HT1080 (cell line): ENCODE measurements around the gene NDFIP2. TPM values are rescaled to one million over a fixed set of nuclear protein-coding genes. Genes with fewer than 3 reads are reported as not detected.
A peak's percentile ranks its signal among the peaks of the same experiment; 100 is the strongest.
"Not testable (repeated sequence)": the region's sequence is repeated elsewhere in the genome, so short reads cannot be mapped to it uniquely, and the experiment has no call there.

Source experiments
- DNase-seq: peaks from one replicate; pipeline ENCODE4 v3.0.0-alpha.2; 2015; ENCODE audit warnings: low read depth
- total RNA-seq: library from RNA; depleted of rRNA; stranded (reverse); fragments of >200 nt; shearing (Covaris generic); gene quantifications from 2 replicates; pipeline ENCODE4 v1.2.3, GENCODE V29; 2014

Gene NDFIP2
- total RNA-seq, 1 experiment from 2014 or later: 43.4 TPM

DNA sequence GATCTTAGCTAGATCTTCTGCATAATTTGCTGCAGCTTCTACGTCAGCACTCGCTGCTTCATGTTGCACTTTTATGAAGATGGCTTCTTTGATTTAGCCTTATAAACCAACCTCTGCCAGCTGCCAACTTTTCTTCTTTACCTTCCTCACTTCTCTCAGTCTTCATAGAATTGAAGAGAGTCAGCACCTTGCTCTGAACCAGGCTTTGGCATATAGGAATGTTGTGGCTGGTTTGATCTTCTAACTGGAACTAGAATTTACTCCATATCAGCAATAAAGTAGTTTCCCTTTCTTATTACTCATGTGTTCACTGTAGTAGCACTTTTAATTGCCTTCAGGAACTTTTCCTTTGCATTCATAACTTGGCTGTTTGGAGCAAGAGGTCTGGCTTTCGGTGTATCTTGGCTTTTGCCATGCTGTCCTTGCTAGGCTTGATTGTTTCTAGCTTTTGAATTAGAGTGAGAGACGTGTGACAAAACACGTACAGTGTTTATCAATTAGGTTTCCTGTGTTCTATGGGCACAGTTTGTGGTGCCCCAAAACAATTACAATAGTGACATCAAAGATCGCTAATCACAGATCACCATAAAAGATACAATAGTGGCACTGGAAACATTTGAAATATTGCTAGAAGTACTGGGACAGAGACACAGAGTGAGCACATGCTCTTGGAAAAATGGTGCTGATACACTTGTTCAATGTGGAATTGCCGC, 50.7 kb downstream of the NDFIP2 start:
- DNase-seq: no peak

DNA sequence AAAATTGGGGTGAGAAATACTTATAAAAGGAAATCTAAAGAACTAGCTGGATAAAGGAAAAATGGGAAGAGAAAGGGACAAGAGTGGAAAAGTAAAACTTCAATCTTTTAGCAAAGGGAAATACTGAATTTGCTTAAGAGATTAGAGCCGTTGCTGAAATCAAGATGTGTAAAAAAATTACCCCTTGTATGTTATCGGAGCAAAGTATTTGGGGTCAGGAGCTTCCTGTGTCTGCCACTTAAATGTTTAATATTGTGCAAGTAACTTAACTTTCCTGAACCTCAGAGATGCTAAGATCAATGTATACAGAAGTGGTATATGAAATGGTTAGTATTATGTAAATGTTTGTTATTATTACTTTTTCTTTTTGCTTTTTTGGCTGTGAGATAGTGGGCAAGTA, 51.6 kb downstream of the NDFIP2 start:
- no peak for DNase-seq

DNA sequence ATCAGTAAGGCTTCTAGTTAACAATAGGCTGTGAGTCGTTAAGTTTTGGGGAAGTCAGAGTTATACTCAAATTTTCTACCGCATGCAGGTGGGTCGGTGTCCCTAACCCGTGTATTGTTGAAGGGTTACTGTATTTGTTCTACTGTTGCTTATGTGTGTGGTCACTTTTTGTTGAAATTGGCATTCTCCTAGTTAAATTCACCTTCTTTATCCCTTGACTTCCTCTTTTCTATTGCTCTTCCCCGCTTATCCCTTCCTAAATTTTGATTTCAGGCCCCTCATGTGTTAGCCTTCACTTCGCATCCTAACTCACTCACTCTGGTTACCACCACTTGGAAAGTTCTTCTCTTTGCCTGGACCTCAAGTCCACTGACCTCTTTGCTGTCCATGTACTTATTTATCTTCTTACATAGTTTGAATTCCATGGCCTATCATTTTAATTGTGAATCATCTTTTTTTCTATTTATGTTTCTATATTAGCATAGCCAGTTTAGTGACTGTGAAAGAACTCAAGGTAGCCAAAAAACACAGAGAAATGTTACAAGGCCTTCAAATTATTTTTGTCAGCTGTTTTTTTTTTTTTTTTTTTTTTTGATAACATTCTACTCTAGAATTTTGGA, 52.9 kb downstream of the NDFIP2 start:
- no peak for DNase-seq

DNA sequence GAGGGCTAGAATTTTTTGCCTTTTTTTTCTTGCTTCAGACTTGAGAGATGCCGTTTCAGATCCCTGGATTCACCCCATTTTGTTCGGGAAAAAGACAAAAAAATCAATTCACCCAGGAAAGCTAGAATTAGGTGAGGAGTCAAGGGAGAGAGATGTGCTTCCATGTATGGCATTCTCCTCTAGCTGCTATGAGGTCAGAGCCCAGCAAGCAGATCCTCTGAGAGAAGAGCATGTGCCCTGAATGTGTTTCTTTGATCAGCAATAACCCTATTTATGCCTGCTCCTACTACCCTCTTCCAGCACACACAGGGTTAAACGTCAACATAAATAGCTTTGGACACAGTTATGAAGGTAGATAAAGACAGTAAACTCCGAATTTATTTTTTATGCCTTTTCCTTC, 53.6 kb downstream of the NDFIP2 start:
- DNase-seq: no peak

DNA sequence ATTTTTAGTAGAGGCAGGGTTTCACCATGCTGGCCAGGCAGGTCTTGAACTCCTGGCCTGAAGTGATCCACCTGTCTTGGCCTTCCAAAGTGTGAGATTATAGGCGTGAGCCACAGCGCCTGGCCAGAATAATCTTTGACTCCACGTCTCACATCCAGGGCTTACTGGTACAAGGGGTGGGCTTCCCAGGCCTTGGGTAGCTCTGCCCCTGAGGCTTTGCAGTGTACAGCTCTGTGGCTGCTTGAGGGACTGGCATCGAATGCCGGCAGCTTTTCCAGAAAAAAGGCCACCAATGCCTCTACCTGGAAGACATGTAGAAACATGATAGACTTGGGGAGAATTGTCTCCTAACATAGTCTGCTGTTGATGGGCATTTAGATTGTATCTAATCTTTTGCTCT, 57.8 kb downstream of the NDFIP2 start:
- no peak for DNase-seq

DNA sequence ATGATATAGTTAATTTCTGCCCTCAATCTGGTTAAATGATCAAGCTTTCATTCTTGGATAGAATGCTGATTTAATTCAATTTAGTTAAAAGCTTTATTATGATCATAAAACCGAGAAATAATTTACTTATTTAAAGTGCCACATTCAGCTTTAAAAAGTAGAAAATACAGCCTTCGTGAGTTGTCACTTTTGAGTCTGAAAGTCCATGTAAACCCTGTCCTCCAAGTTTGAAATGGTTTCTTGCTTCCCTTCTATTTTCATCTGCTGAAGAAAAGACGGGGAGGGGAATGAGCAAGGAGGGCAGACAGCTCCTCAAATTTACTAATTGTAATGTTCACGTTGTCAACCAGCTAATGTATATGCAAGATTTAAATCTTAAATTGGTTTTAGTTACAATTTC, 59.5 kb downstream of the NDFIP2 start:
- no peak for DNase-seq

DNA sequence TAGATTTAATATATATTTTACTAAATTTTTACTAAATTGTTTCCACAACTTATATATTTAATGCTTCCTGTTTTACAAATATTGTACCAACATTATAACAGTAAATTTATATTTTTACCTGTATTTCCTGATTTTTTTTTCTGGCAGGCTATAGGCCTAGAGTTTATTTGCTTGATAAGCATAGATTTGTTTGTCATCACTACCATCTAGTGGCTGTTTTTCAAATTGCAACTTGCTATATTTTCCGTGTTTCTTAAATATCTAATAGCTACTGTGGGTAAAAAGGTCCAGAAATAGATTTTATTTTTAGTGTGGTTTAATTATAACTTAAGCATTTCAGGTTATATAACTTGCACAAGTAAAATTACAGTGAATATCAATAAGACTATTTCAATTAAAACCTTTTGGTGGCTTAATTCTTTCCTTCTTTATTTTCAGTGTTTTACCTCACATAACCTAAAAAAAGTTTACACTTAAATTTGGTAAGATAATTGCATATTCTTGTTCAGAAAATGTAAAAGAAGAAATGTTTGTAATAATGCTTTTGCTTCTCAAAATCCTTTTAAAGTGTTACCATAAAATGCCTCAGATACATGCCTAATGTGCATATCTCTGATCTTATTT, 60.6 kb downstream of the NDFIP2 start:
- DNase-seq: peak; percentile 57

DNA sequence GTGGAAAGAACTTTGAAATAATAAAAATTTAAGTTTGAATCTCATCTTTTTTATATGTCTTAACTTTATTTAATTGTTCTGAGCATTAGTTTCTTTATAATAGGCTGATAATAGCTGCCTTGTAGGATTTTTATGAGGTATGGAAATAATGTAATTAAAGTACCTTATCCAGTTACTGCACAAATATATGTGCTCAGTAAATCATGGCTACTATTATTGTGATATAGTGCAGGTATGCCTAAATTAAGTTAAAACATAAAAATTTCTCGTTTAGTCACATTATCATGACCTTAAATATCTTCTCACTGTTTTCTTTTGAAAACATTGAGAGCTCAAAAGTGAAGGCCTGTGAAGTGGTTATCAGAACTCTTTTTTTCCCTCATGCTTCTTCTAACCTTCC, 62.9 kb downstream of the NDFIP2 start:
- DNase-seq: no peak

DNA sequence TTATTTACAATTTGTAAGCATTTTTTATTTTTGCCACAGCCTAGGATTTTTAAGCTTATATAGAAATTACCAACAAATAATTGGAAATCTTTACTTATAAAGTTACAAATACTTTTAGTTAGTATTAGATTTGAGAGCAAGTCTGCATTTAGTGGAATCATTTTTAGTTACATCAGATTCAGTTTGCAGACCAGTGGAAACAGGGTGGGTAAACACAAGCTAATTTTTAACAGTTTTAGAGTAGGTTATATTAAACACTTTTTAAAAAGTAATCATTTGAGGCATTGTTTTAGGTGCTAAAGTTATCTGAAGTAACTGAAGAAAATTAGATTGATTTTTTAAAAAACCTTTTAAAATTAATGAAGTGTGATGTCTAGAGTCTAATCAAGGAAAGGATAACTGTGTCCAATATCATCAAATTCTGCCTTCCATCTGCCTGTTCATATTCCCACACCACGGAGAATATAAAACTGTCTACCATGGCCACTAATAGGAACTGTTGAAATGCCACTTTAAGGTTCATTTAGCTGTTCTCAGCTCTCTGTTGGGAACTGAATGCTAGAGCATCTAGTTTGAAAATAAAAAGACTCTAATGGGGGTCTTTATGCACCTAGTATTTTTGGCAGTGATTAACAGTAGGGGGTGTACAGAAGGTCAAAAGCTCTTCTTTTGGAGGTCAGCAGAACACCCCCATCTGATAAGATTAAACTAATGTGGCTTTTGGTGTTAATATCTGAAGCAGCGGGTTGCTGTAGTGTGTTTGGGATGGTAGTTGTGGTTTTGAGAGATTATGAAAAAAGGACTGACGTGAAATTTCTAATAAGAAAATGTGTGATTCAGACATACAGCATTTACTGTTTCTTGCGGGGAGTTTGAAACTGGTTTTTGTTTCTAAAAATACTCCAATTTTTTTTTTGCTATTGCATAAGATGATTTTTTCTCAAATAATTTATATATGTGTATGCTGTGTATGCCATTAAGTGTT, 66.5 kb downstream of the NDFIP2 start:
- no peak for DNase-seq

DNA sequence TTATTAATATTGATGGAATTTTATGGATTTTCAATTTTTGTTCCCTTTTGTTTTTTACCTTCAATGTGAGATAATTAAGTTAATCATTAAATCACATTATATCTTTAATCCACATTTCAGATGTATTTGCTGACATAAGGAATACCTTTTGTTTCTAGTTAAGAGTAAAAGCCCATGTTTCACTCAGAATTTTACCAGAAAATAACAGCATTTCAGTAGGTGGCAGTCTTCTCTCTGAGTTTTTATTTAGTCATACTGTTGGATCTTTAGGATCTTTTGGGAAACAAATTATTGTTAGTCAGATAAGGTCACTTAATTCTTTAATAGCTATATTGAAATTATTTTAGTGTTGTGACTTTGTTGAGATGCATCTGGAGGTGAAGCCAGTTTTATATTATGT, 67.9 kb downstream of the NDFIP2 start:
- DNase-seq: no peak

DNA sequence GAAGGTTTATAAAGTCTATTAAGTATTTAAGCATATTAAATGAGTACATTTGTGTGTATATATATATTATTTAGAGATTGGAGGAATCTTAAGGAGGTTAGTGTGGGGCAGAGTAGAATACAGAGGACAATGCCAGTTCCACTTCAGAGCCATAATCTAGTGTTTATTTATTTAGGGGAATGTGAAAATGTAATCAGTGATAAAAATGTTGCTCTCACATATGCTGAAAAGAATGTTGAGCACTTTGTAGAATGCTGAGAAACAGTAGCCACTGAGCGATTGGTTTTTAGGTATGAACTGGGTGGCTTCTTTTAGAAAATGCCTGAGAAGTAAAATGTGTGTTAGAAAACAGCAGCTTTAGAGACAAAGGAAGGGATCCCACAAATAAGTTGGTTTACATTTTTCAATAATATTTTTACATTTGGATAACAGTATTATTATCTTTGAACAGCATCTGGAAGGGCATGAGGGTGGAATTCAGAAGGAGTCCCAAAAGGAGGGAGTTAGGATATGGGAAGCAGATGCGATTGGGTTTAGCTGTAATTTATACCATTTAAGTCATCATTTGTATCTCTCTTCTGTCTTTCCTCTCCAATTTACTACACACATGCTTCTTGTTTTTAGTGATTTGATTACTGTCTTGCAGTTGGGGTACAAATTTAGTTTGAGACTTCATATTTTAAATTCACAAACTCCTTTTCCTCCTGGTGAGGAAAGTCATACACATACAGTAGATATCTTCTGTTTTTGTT, 68.6 kb downstream of the NDFIP2 start:
- no peak for DNase-seq

DNA sequence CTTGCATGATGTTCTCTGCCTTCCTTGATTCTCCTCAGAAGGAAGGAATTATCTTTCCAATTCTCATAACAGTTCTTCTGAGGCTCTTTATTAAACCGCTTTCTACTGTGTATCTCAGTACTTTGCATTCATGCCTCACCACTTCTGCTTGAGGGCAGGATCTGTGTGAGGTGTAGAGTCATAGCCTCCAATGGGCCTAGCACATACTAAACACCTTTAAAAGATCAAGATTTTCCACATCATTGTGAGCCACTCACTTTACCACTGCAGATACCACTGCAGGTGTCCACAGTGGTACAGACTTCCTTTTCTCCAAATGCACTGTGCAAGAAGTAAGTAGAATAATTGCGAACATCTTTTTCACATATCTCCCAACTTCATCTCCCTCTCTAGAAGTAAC, 76.7 kb downstream of the NDFIP2 start:
- DNase-seq: no peak

DNA sequence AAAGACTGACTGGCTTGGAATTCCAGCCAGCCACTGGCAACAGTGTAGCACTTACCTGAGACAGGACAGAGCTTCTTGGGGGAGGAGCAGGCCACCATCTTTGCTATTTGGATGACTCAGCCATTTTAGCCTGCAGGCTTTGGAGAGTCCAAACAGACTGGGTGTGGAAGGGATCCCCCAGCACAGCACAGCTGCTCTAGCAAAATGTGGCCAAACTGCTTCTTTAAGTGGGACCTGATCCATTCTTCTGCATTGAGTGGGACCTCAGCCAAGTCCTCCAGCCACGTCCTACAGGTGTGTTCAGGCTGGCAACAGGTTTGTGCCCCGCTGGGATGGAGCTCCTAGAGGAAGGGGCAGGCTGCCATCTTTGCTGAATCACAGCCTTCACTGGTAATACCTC, 80.0 kb downstream of the NDFIP2 start:
- no peak for DNase-seq

DNA sequence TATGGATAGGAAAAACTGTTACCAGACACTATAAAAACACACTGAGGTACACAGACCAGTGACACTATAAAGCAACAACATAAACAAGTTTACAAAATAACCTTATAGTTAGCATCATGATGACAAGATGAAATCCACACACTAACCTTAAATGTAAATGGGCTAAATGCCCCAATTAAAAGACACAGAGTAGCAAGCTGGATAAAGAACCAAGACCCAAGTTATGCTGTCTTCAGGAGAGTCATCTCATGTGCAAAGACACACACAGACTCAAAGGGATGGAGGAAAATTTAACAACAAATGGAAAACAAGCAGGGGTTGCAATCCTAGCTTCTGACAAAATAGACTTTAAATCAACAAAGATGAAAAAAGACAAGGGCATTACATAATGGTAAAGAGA, 81.6 kb downstream of the NDFIP2 start:
- DNase-seq: no peak

DNA sequence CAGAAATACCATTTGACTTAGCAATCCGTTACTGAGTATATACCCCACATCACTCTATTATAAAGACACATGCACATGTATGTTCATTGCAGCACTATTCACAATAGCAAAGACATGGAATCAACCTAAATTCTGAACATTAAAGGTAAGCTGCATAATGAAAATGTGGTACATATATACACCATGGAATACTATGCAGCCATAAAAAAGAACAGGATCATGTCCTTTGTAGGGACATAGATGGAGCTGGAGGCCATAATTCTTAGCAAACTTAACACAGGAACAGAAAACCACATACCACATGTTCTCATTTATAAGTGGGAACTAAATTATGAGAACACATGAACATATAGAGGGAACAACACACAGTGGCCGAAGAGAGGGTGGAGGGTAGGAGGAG, 85.2 kb downstream of the NDFIP2 start:
- DNase-seq: no peak

DNA sequence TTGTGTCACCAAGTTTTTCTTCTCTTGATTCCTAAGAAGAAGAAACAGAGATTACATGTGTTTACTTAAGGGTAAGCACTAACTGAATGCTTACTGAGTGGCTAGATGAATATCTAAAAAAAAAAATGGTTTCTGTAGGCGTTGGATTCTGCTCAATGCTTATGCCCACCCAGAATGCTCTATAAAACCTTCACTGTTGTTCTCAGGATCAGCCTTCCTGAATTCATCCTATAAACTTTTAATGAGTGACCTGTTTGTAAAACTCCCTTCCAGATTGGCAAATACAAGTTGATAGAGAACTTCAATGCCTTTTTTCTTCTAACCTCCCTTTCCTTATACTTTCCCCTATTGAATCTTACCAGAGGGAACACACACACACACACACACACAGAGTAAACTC, 90.2 kb downstream of the NDFIP2 start:
- DNase-seq: no peak

DNA sequence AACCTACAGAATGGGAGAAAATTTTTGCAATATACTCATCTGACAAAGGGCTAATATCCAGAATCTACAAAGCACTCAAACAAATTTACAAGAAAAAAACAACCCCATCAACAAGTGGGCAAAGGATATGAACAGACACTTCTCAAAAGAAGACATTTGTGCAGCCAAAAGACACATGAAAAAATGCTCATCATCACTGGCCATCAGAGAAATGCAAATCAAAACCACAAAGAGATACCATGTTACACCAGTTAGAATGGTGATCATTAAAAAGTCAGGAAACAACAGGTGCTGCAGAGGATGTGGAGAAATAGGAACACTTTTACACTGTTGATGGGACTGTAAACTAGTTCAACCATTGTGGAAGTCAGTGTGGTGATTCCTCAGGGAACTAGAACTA, 92.9 kb downstream of the NDFIP2 start:
- not testable (repeated sequence) for DNase-seq

DNA sequence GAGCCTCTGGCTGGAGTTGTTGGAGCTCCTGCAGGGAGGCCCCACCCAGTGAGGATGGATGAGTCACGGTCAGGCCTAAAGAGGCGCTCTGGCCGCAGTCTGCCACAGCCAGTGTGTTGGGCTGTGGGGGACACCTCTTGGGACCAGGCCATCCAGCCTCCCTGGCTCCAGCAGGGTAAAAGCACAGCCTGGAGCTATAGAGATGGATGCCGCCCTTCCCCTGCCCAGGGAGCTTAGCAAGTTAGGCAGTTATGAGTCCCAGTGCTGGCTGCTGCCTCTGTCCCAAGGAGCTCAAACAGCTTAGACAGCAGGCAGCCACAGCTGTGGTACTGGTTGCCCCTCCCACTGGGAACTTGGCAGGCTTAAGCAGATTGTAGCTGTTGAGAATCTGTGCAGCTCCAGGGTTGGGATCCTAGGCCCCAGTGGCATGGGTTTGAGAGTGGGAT, 100.9 kb downstream of the NDFIP2 start:
- peak; percentile 82 for DNase-seq

DNA sequence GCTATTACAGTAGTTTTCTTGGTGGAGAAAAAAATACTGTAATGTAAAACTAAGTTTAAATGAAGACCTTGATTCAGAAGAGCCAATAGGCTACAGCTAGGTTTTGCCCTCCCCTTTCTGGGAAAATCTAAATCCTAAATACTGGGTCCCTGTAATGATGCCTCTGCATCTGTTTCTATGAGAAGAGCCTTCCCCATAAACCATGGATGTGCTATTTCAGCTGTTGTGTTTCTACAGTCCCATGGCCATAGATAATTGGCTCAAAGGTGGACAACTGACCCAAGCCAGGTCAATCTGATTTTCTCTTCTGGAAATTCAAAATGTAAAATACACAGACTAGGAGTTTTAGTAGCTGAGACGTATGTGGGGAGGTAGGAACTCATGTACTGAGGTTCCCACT, 101.9 kb downstream of the NDFIP2 start:
- DNase-seq: no peak

DNA sequence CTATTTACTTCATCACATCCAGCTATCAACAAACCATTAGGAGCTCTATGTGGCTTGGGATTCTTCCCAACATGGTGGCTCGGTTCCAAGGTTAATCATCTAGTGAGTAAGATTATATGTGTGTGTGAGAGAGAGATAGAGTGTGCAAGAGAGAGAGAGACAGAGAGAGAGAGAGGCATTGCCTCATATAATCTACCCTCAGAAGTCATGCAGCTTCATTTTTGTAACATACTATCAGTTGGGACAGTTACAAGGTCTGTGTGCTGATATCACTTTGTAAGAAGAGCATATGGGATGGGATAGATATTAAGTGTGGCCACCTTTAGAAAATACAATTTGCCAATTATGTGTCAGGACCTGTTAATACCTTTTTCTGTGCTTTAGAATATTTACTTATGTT, 104.1 kb downstream of the NDFIP2 start:
- no peak for DNase-seq
